Measurements from ENCODE around the gene ZNF554. TPM values are rescaled to one million over a fixed set of nuclear protein-coding genes. Genes with fewer than 3 reads are reported as not detected.

The ZNF554 gene
- polyA plus RNA-seq, 1 of the 3 experiments (the other 2 are of a cell fraction) = 1.7 TPM

DNA sequence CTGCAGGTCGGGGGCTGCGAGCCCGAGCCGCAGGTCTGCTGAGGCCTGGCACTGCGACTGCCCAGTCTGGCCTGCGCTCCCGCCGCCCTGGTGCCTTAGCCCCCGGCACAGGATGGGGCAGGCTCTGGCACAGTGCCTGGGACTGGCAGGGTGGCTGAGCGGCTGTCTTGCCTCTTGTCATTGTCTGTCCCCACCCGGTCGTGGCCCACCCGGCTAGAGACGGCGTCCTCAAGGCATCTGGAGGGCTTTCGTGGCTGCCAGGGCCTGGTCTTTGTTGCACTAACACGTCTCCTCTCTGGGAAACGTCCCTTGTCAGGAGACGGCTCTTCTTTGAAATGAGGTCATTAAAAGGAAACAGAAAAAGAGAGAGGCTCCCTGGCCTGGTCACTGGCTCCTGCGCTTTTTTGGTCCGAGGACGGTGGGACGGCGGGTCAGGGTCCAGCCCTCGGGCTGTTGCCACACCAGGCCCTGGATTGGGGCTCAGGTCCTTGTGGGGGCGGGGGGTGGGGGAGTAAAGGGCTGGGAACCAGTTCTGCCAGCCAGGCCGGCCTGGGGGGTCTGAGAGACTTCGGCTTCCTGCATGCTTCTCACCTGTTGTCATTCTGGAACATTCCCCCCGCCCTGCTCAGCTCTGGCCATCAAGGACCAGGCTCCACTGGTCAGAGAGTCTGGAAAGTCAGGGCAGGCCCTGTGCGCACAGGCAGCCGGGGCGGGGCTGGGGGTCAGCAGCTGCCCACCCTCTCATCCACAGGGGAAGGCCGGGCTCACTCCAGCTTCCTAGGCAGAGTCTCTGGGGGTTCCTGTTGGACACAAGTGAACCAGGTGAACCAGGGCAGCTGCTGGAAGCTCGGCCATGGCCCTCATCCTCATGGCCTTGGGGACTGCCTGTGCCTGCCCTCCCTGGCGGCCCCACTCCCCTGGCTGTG, 6.2 kb upstream of the ZNF554 start:
- CTCF ChIA-PET = interaction anchor here (0.8 to 2.4 kb wide), 3 partner anchors 11 to 295 kb away, joined by 3 to 6 read pairs (median 4); no protein-coding TSS in a partner anchor
- Histone ChIP-seq H3K79me2 (ENCODE audit: insufficient read depth) (no peaks in the 10 kb centered on the region), H3F3A (replicated peaks; ENCODE audit: insufficient read depth) (no peaks in the 10 kb centered on the region), H3K9me2 (no peaks in the 10 kb centered on the region), H3K4me3 (ENCODE audit: low read depth in 2 of 2, low read length in 1 of 2) (no peak overlapping the region), H3K4me1 (ENCODE audit: control insufficient read depth in 1 of 2, insufficient read depth in 2 of 2, low read depth in 1 of 2, low read length in 1 of 2) (peaks cover 0 to 23% of the 10 kb centered on the region in 2 experiments; a peak in 1 of 4 replicates), H3K9ac (no peak overlapping the region), H2AFZ (ENCODE audit: low read depth) (no peak overlapping the region), H3K4me2 (no peak overlapping the region), H3K9me3 (no peaks in the 10 kb centered on the region), H3K36me3 (replicated peaks in 1 of 2; ENCODE audit: control insufficient read depth in 1 of 2, insufficient read depth in 2 of 2, low read length in 1 of 2) (peaks cover 3 to 40% of the 10 kb centered on the region in 2 experiments), H3K27ac (ENCODE audit: low read depth in 2 of 2, low read length in 1 of 2) (peak overlapping the region in 1 of 2 experiments; percentile 86; a peak in 2 of 4 replicates), H3K27me3 (ENCODE audit: insufficient read depth) (no peaks in the 10 kb centered on the region), H4K20me1 (ENCODE audit: insufficient read depth) (no peaks in the 10 kb centered on the region)
- TF ChIP-seq EP300 (IDR thresholded peaks at IDR 0.05; ENCODE audit: borderline replicate concordance in 1 of 2, low read depth in 1 of 2, low read length in 1 of 2) (0 out of 4 replicates have a peak, but pooled peaks of 1 of the 2 experiments have one; percentile 24), MXI1 (IDR thresholded peaks at IDR 0.05; ENCODE audit: low read depth, low read length) (0 out of 2 replicates have a peak, but pooled peaks have one; percentile 36), NRF1 (IDR thresholded peaks at IDR 0.05; ENCODE audit: low read depth, low read length) (no peak)
- POLR2A ChIA-PET = interaction anchor here (1.0 kb wide), 1 partner anchor 30 kb away, joined by 3 read pairs; the partner anchor contains the start of gene SGTA
- DNase-seq = peak; percentile 94
- WGBS (ENCODE audit: low lambda C conversion rate) = 81% methylated on average over 23 of the region's 35 CpGs

DNA sequence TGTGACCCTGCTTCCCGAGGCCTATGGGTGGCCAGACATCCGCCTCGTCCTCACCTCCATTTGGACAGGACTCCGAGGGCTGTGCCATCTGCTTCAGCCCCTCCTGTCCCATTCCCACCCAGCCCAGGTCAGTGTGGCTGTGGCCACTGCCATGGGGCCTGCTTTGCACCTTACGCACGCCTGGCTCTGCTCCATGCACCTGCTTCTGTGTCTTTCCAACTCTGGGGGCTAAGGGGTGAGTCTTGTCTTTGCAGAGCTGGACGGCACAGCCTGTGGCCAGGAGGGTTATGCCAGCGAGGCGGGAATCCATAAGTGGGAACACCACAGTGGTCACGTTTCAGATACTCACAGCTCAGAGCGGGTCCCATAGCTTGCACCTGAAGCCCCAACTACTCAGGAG, 5.2 kb upstream of the ZNF554 start:
- Histone ChIP-seq H3K9me3 (no peaks in the 10 kb centered on the region), H3K4me2 (no peak overlapping the region), H2AFZ (ENCODE audit: low read depth) (no peak overlapping the region), H3K9ac (no peak overlapping the region), H3K4me3 (ENCODE audit: low read depth in 2 of 2, low read length in 1 of 2) (no peak overlapping the region), H3K9me2 (no peaks in the 10 kb centered on the region), H3K27ac (ENCODE audit: low read depth in 2 of 2, low read length in 1 of 2) (no peak overlapping the region; a peak in 1 of 4 replicates), H4K20me1 (ENCODE audit: insufficient read depth) (no peaks in the 10 kb centered on the region), H3K4me1 (ENCODE audit: control insufficient read depth in 1 of 2, insufficient read depth in 2 of 2, low read depth in 1 of 2, low read length in 1 of 2) (peaks cover 0 to 23% of the 10 kb centered on the region in 2 experiments; a peak in 1 of 4 replicates), H3K36me3 (replicated peaks in 1 of 2; ENCODE audit: control insufficient read depth in 1 of 2, insufficient read depth in 2 of 2, low read length in 1 of 2) (peaks cover 3 to 33% of the 10 kb centered on the region in 2 experiments), H3K79me2 (ENCODE audit: insufficient read depth) (no peaks in the 10 kb centered on the region), H3K27me3 (ENCODE audit: insufficient read depth) (no peaks in the 10 kb centered on the region), H3F3A (replicated peaks; ENCODE audit: insufficient read depth) (no peaks in the 10 kb centered on the region)
- peak; percentile 13 for DNase-seq
- CTCF ChIA-PET = no interaction called here
- POLR2A ChIA-PET = interaction anchor here (1.0 kb wide), 1 partner anchor 31 kb away, joined by 3 read pairs; the partner anchor contains the start of gene SGTA
- TF ChIP-seq NFIC (IDR thresholded peaks at IDR 0.05; ENCODE audit: borderline replicate concordance) = no peak
- no peak for TF ChIP-seq GABPA (IDR thresholded peaks at IDR 0.05; ENCODE audit: low read depth)
- TF ChIP-seq RCOR1 (IDR thresholded peaks at IDR 0.05; ENCODE audit: low read length) = no peak
- TF ChIP-seq RFX5 (IDR thresholded peaks at IDR 0.05; ENCODE audit: low read length) = no peak
- no peak for TF ChIP-seq RXRA (IDR thresholded peaks at IDR 0.05; ENCODE audit: borderline replicate concordance, low read depth)
- TF ChIP-seq EP300 (IDR thresholded peaks at IDR 0.05; ENCODE audit: borderline replicate concordance in 1 of 2, low read depth in 1 of 2, low read length in 1 of 2) = no peak
- TF ChIP-seq POLR2AphosphoS5 (IDR thresholded peaks at IDR 0.05; ENCODE audit: low read depth, low read length) = no peak
- TF ChIP-seq CHD2 (IDR thresholded peaks at IDR 0.05; ENCODE audit: low read length, partially characterized antibody) = no peak
- 96% methylated on average over 11 of the region's 11 CpGs for WGBS (ENCODE audit: low lambda C conversion rate)
